Measurements from ENCODE around the gene PATZ1. TPM values are rescaled to one million over a fixed set of nuclear protein-coding genes. Genes with fewer than 3 reads are reported as not detected.
A peak's percentile ranks its signal among the peaks of the same experiment; 100 is the strongest.
"Not testable (repeated sequence)": the region's sequence is repeated elsewhere in the genome, so short reads cannot be mapped to it uniquely, and the experiment has no call there.

The PATZ1 gene
- total and polyA plus RNA-seq, 2 experiments from 2014 or later, result 1.3 to 9.6 TPM

- no peak overlapping the region for H3K27ac ChIP-seq
- no peaks in the 10 kb centered on the region for H3K9me3 ChIP-seq (ENCODE audit: low read depth)
- H3K4me1 ChIP-seq (ENCODE audit: insufficient read depth), result no peaks in the 10 kb centered on the region
- DNase-seq, result no peak
- no peak overlapping the region for H3K4me3 ChIP-seq
- H3K9ac ChIP-seq, result no peak overlapping the region
- in situ Hi-C loops (cut with MboI), result no loop called here
- no peak overlapping the region for H2AFZ ChIP-seq
- H3K9me2 ChIP-seq (ENCODE audit: insufficient read depth), result no peaks in the 10 kb centered on the region
- no peak overlapping the region for H3K4me2 ChIP-seq (ENCODE audit: unreplicated experiment)
- TF ChIP-seq EZH2 (IDR thresholded peaks at IDR 0.05; ENCODE audit: insufficient read depth, poor library complexity, severe bottlenecking) (no peak), EZH2phosphoT487 (IDR thresholded peaks at IDR 0.05; ENCODE audit: insufficient read depth, low read depth) (no peak)
- no peaks in the 10 kb centered on the region for H3F3A ChIP-seq (ENCODE audit: insufficient read depth)
- H3K36me3 ChIP-seq (ENCODE audit: low read depth), result no peaks in the 10 kb centered on the region
- H4K20me1 ChIP-seq (ENCODE audit: insufficient read depth), result no peaks in the 10 kb centered on the region
- no peaks in the 10 kb centered on the region for H3K27me3 ChIP-seq (replicated peaks; ENCODE audit: insufficient read depth)
- 89% methylated on average over 1 of the region's 1 CpG for WGBS, 2 experiments (ENCODE audit: low coverage in 1 of 2, low lambda C conversion rate in 2 of 2, missing lambda C conversion rate in 2 of 2)
- H3K79me2 ChIP-seq (ENCODE audit: insufficient read depth), result no peaks in the 10 kb centered on the region
These were observed 13.9 kb upstream of the PATZ1 start for GRCh38 chr22:31360029-31360428.

GRCh38 chr22:31354515-31354914 lies 8.4 kb upstream of the PATZ1 start:
- no peak overlapping the region for H3K9ac ChIP-seq
- 50 to 51% methylated on average over 5 of the region's 5 CpGs for WGBS, 2 experiments (ENCODE audit: low coverage in 1 of 2, low lambda C conversion rate in 2 of 2, missing lambda C conversion rate in 2 of 2)
- H3K36me3 ChIP-seq (ENCODE audit: low read depth), result no peaks in the 10 kb centered on the region
- no peak overlapping the region for H3K4me3 ChIP-seq
- no peaks in the 10 kb centered on the region for H3K79me2 ChIP-seq (ENCODE audit: insufficient read depth)
- no peak overlapping the region for H3K27ac ChIP-seq
- no peak for TF ChIP-seq EZH2 (IDR thresholded peaks at IDR 0.05; ENCODE audit: insufficient read depth, poor library complexity, severe bottlenecking)
- no peak for TF ChIP-seq EZH2phosphoT487 (IDR thresholded peaks at IDR 0.05; ENCODE audit: insufficient read depth, low read depth)
- no peaks in the 10 kb centered on the region for H3K9me2 ChIP-seq (ENCODE audit: insufficient read depth)
- H3F3A ChIP-seq (ENCODE audit: insufficient read depth), result no peaks in the 10 kb centered on the region
- no peak for DNase-seq
- H3K4me1 ChIP-seq (ENCODE audit: insufficient read depth), result no peaks in the 10 kb centered on the region
- H2AFZ ChIP-seq, result no peak overlapping the region
- in situ Hi-C loops (cut with MboI), result no loop called here
- H3K4me2 ChIP-seq (ENCODE audit: unreplicated experiment), result no peak overlapping the region
- no peaks in the 10 kb centered on the region for H4K20me1 ChIP-seq (ENCODE audit: insufficient read depth)
- H3K9me3 ChIP-seq (ENCODE audit: low read depth), result no peaks in the 10 kb centered on the region
- H3K27me3 ChIP-seq (replicated peaks; ENCODE audit: insufficient read depth), result no peaks in the 10 kb centered on the region

GRCh38 chr22:31350410-31350863 lies 4.3 kb upstream of the PATZ1 start:
- no peak overlapping the region for H3K27ac ChIP-seq
- peaks cover 9% of the 10 kb centered on the region; the same call in 1 of the 2 replicates for H3K4me1 ChIP-seq (ENCODE audit: insufficient read depth)
- peaks cover 5% of the 10 kb centered on the region; the same call in 1 of the 2 replicates for H3F3A ChIP-seq (ENCODE audit: insufficient read depth)
- no peak overlapping the region for H3K9ac ChIP-seq
- H3K9me2 ChIP-seq (ENCODE audit: insufficient read depth), result no peaks in the 10 kb centered on the region
- no peaks in the 10 kb centered on the region for H3K79me2 ChIP-seq (ENCODE audit: insufficient read depth)
- WGBS, 2 experiments (ENCODE audit: low coverage in 1 of 2, low lambda C conversion rate in 2 of 2, missing lambda C conversion rate in 2 of 2), result 31% methylated on average over 8 of the region's 8 CpGs
- H3K36me3 ChIP-seq (ENCODE audit: low read depth), result no peaks in the 10 kb centered on the region
- no peaks in the 10 kb centered on the region for H3K9me3 ChIP-seq (ENCODE audit: low read depth)
- in situ Hi-C loops (cut with MboI), result no loop called here
- no peak overlapping the region for H2AFZ ChIP-seq
- no peak overlapping the region for H3K4me3 ChIP-seq
- TF ChIP-seq EZH2 (IDR thresholded peaks at IDR 0.05; ENCODE audit: insufficient read depth, poor library complexity, severe bottlenecking) (no peak), EZH2phosphoT487 (IDR thresholded peaks at IDR 0.05; ENCODE audit: insufficient read depth, low read depth) (no peak)
- no peaks in the 10 kb centered on the region for H4K20me1 ChIP-seq (ENCODE audit: insufficient read depth)
- peak; percentile 38 for DNase-seq
- H3K27me3 ChIP-seq (replicated peaks; ENCODE audit: insufficient read depth), result no peaks in the 10 kb centered on the region
- H3K4me2 ChIP-seq (ENCODE audit: unreplicated experiment), result no peak overlapping the region

- Histone ChIP-seq H3K9me3 (ENCODE audit: low read depth) (no peaks in the 10 kb centered on the region), H3K4me2 (ENCODE audit: unreplicated experiment) (no peak overlapping the region), H4K20me1 (ENCODE audit: insufficient read depth) (no peaks in the 10 kb centered on the region), H3F3A (ENCODE audit: insufficient read depth) (peaks cover 5% of the 10 kb centered on the region; the same call in 1 of the 2 replicates), H3K4me3 (no peak overlapping the region), H3K27ac (no peak overlapping the region), H3K9me2 (ENCODE audit: insufficient read depth) (no peaks in the 10 kb centered on the region), H3K9ac (no peak overlapping the region), H3K36me3 (ENCODE audit: low read depth) (no peaks in the 10 kb centered on the region), H3K79me2 (ENCODE audit: insufficient read depth) (no peaks in the 10 kb centered on the region), H2AFZ (no peak overlapping the region), H3K4me1 (ENCODE audit: insufficient read depth) (peaks cover 9% of the 10 kb centered on the region; the same call in 1 of the 2 replicates), H3K27me3 (replicated peaks; ENCODE audit: insufficient read depth) (no peaks in the 10 kb centered on the region)
- no peak for TF ChIP-seq EZH2phosphoT487 (IDR thresholded peaks at IDR 0.05; ENCODE audit: insufficient read depth, low read depth)
- no peak for TF ChIP-seq EZH2 (IDR thresholded peaks at IDR 0.05; ENCODE audit: insufficient read depth, poor library complexity, severe bottlenecking)
- no peak for DNase-seq
- in situ Hi-C loops (cut with MboI), result no loop called here
These were observed 3.8 kb upstream of the PATZ1 start for GRCh38 chr22:31349960-31350359.

- H3K4me3 ChIP-seq, result no peak overlapping the region
- in situ Hi-C loops (cut with MboI), result no loop called here
- H2AFZ ChIP-seq, result no peak overlapping the region
- H3K27me3 ChIP-seq (replicated peaks; ENCODE audit: insufficient read depth), result no peaks in the 10 kb centered on the region
- no peaks in the 10 kb centered on the region for H3K9me3 ChIP-seq (ENCODE audit: low read depth)
- H3K4me1 ChIP-seq (ENCODE audit: insufficient read depth), result peaks cover 9% of the 10 kb centered on the region; the same call in 1 of the 2 replicates
- H3K9ac ChIP-seq, result no peak overlapping the region
- WGBS, 2 experiments (ENCODE audit: low coverage in 1 of 2, low lambda C conversion rate in 2 of 2, missing lambda C conversion rate in 2 of 2), result 81 to 87% methylated on average over 6 of the region's 6 CpGs
- no peaks in the 10 kb centered on the region for H3K36me3 ChIP-seq (ENCODE audit: low read depth)
- peaks cover 5% of the 10 kb centered on the region; the same call in 1 of the 2 replicates for H3F3A ChIP-seq (ENCODE audit: insufficient read depth)
- H3K4me2 ChIP-seq (ENCODE audit: unreplicated experiment), result no peak overlapping the region
- no peak for DNase-seq
- H3K27ac ChIP-seq, result no peak overlapping the region
- TF ChIP-seq EZH2phosphoT487 (IDR thresholded peaks at IDR 0.05; ENCODE audit: insufficient read depth, low read depth), result no peak
- no peak for TF ChIP-seq EZH2 (IDR thresholded peaks at IDR 0.05; ENCODE audit: insufficient read depth, poor library complexity, severe bottlenecking)
- H3K79me2 ChIP-seq (ENCODE audit: insufficient read depth), result no peaks in the 10 kb centered on the region
- H4K20me1 ChIP-seq (ENCODE audit: insufficient read depth), result no peaks in the 10 kb centered on the region
- H3K9me2 ChIP-seq (ENCODE audit: insufficient read depth), result no peaks in the 10 kb centered on the region
These were observed 2.6 kb upstream of the PATZ1 start for GRCh38 chr22:31348766-31349165.

- H3K36me3 ChIP-seq (ENCODE audit: low read depth); H3K27me3 ChIP-seq (replicated peaks; ENCODE audit: insufficient read depth); H3F3A ChIP-seq (ENCODE audit: insufficient read depth); H3K4me1 ChIP-seq (ENCODE audit: insufficient read depth); H3K9me2 ChIP-seq (ENCODE audit: insufficient read depth); H3K79me2 ChIP-seq (ENCODE audit: insufficient read depth); H3K9me3 ChIP-seq (ENCODE audit: low read depth); in situ Hi-C loops (cut with MboI); DNase-seq; H4K20me1 ChIP-seq (ENCODE audit: insufficient read depth): not testable (repeated sequence)
- H3K4me3 ChIP-seq, result peak overlapping the region; percentile 78
- H3K9ac ChIP-seq, result peak overlapping the region; percentile 79
- peak overlapping the region; percentile 71 for H3K4me2 ChIP-seq (ENCODE audit: unreplicated experiment)
- peak overlapping the region; percentile 60 for H3K27ac ChIP-seq
- H2AFZ ChIP-seq, result peak overlapping the region; percentile 88
- whole genome bisulfite sequencing, 2 experiments (ENCODE audit: low coverage in 1 of 2, low lambda C conversion rate in 2 of 2, missing lambda C conversion rate in 2 of 2), result 79 to 82% methylated on average over 16 of the region's 16 CpGs
These were observed 1.8 kb upstream of the PATZ1 start for GRCh38 chr22:31348009-31348337.
